ENCODE measurements around the gene TINAGL1.

Gene TINAGL1

GRCh38 chr1:31607360-31607759 lies 31.0 kb downstream of the TINAGL1 start:
- no peak for DNase-seq (ENCODE audit: low spot score)

- DNase-seq (ENCODE audit: low spot score): no peak
Observed at GRCh38 chr1:31609514-31610118, 33.3 kb downstream of the TINAGL1 start.

- no peak for DNase-seq (ENCODE audit: low spot score)
Observed at GRCh38 chr1:31614414-31615005, 38.2 kb downstream of the TINAGL1 start.

- DNase-seq (ENCODE audit: low spot score): no peak
Observed at GRCh38 chr1:31615414-31615813, 39.1 kb downstream of the TINAGL1 start.

GRCh38 chr1:31615939-31616338 lies 39.6 kb downstream of the TINAGL1 start:
- DNase-seq (ENCODE audit: low spot score): no peak

- no peak for DNase-seq (ENCODE audit: low spot score)
Observed at GRCh38 chr1:31617218-31617915, 41.1 kb downstream of the TINAGL1 start, which contains the start of gene HCRTR1. Gene HCRTR1 (plus strand): TSS chr1:31617689. CDS start chr1:31619193, 1,504 bp downstream.

GRCh38 chr1:31617916-31618746 lies 41.8 kb downstream of the TINAGL1 start:
- DNase-seq (ENCODE audit: low spot score): no peak

- DNase-seq (ENCODE audit: low spot score): no peak
Observed at GRCh38 chr1:31618916-31619846, 42.9 kb downstream of the TINAGL1 start.

GRCh38 chr1:31620631-31621497 lies 44.5 kb downstream of the TINAGL1 start:
- DNase-seq (ENCODE audit: low spot score): no peak

GRCh38 chr1:31621498-31621820 lies 45.1 kb downstream of the TINAGL1 start:
- no peak for DNase-seq (ENCODE audit: low spot score)

GRCh38 chr1:31621847-31622730 lies 45.8 kb downstream of the TINAGL1 start:
- no peak for DNase-seq (ENCODE audit: low spot score)

GRCh38 chr1:31623365-31623764 lies 47.0 kb downstream of the TINAGL1 start:
- no peak for DNase-seq (ENCODE audit: low spot score)

- DNase-seq (ENCODE audit: low spot score): no peak
Observed at GRCh38 chr1:31624309-31624708, 48.0 kb downstream of the TINAGL1 start.

GRCh38 chr1:31624731-31625514 lies 48.6 kb downstream of the TINAGL1 start:
- DNase-seq (ENCODE audit: low spot score): no peak

GRCh38 chr1:31625561-31626222 lies 49.4 kb downstream of the TINAGL1 start:
- DNase-seq (ENCODE audit: low spot score): no peak

GRCh38 chr1:31626223-31627207 lies 50.2 kb downstream of the TINAGL1 start:
- no peak for DNase-seq (ENCODE audit: low spot score)

Measured in hematopoietic multipotent progenitor cell treated with erythropoietin and hydrocortisone succinate and interleukin-3 and kit ligand, for 17 days (in vitro differentiated cells).